Gastrocnemius medialis (tissue), 4 donors: Measurements from ENCODE around the gene ARFGEF3.

ENCODE experiments used
- CTCF ChIP-seq, 5 experiments: fragments of 450-650 bp in 3 of 5; fragments of 200-600 bp in 2 of 5; sonication (generic) in 2 of 5; IDR thresholded peaks in 4 of 5; conservative IDR thresholded peaks in 1 of 5; 1 replicate in 4 of 5; 2 replicates in 1 of 5; pipeline ENCODE4 v1.5.1; 2016 to 2019; ENCODE audit warnings: antibody characterized with exemption in 5 of 5, mild to moderate bottlenecking in 3 of 5, moderate library complexity in 3 of 5
- POLR2A ChIP-seq, 2 donors: fragments of 450-650 bp; IDR thresholded peaks; one replicate each; pipeline ENCODE4 v1.6.1; 2017; ENCODE audit warnings: antibody characterized with exemption in 2 of 2, mild to moderate bottlenecking in 2 of 2, moderate library complexity in 2 of 2

GRCh38 chr6:138222901-138223546, 61.3 kb downstream of the ARFGEF3 start:
- TF ChIP-seq CTCF (IDR thresholded peaks at IDR 0.05 in 4 of 5, conservative IDR thresholded peaks at IDR 0.05 in 1 of 5): no peak
- TF ChIP-seq POLR2A (IDR thresholded peaks at IDR 0.05): no peak
